Stimulated activated CD8-positive, alpha-beta memory T cell treated with anti-CD3 and anti-CD28 coated beads, Interleukin-7, amount 100 ng/mL, for 4 hours (primary cell): ENCODE results near the gene FKBP10.
"Not testable (repeated sequence)": the region's sequence is repeated elsewhere in the genome, so short reads cannot be mapped to it uniquely, and the experiment has no call there.

Source experiments
- DNase-seq, 2 donors: peaks; one replicate each; pipeline ENCODE4 v3.0.0-alpha.2; 2020; ENCODE audit warnings: low read depth in 2 of 2

FKBP10 gene

GRCh38 chr17:41837761-41838538 is 25.1 kb downstream of the FKBP10 start, which contains the start of gene KLHL10:
Gene KLHL10 (plus strand): TSS chr17:41837825. CDS start chr17:41837933, 108 bp downstream.
- DNase-seq, result no peak

- DNase-seq, result not testable (repeated sequence)
These were observed 26.6 kb downstream of the FKBP10 start for GRCh38 chr17:41839448-41839847.

- DNase-seq, result not testable (repeated sequence)
These were observed 28.0 kb downstream of the FKBP10 start for GRCh38 chr17:41840781-41841180.

- DNase-seq, result no peak
These were observed 32.2 kb downstream of the FKBP10 start for GRCh38 chr17:41844971-41845370.

- DNase-seq, result no peak
These were observed 36.0 kb downstream of the FKBP10 start for GRCh38 chr17:41848788-41849187.

- DNase-seq, result no peak
These were observed 36.6 kb downstream of the FKBP10 start for GRCh38 chr17:41849251-41849990.

- not testable (repeated sequence) for DNase-seq
These were observed 38.6 kb downstream of the FKBP10 start for GRCh38 chr17:41851382-41851781.

- no peak for DNase-seq
These were observed 47.6 kb downstream of the FKBP10 start for GRCh38 chr17:41860254-41860931.

GRCh38 chr17:41863074-41863848 is 50.5 kb downstream of the FKBP10 start:
- peak; percentile 7 to 19 for DNase-seq

- DNase-seq, result peak; percentile 26 to 60
These were observed 51.7 kb downstream of the FKBP10 start for GRCh38 chr17:41864498-41864835.

- DNase-seq, result peak; percentile 67 to 86
These were observed 52.2 kb downstream of the FKBP10 start, which contains the start of gene KLHL11 for GRCh38 chr17:41864836-41865595. Gene KLHL11 (minus strand): TSS chr17:41865423. CDS start chr17:41865370, 53 bp downstream.

GRCh38 chr17:41865596-41865893 is 52.7 kb downstream of the FKBP10 start:
- no peak for DNase-seq

GRCh38 chr17:41868568-41868967 is 55.8 kb downstream of the FKBP10 start:
- DNase-seq, result no peak

- DNase-seq, result no peak
These were observed 56.6 kb downstream of the FKBP10 start for GRCh38 chr17:41869426-41869825.

GRCh38 chr17:41870097-41870496 is 57.3 kb downstream of the FKBP10 start:
- no peak for DNase-seq

GRCh38 chr17:41870627-41871026 is 57.8 kb downstream of the FKBP10 start:
- no peak for DNase-seq

- no peak for DNase-seq
These were observed 59.0 kb downstream of the FKBP10 start for GRCh38 chr17:41871789-41872188.
